ENCODE data around the gene SUN2. TPM values are rescaled to one million over a fixed set of nuclear protein-coding genes. Genes with fewer than 3 reads are reported as not detected.

The SUN2 gene
- total and polyA plus RNA-seq, 2 donors (not counting 3 experiments of a cell fraction or from before 2014, with no cell fraction given): 76.7 to 133 TPM

DNA sequence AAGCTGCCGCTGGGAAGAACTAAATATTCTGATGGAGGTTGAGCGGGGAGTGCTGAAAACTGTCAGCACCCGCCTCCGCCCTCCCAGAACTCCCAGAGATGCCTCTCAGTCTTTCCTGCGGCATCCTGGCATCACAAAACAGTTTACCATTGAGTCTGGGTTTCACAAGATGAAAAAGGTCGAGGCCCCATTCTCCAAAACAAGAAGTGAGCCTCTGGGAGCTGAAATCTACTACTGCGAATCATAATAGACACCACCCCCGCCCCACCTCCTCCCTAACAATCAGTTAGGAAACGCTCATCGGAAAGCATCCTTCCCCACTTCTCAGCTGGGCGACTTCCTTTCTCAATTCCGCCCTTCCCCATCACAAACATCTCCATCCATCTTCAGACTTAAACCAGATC lies 1.0 kb downstream of the SUN2 start:
- no TSS peak for BruUV-seq (replicated peaks)
- H3K27ac ChIP-seq (ENCODE audit: insufficient read depth, low read depth, low read length): peak overlapping the region; percentile 63
- H3K79me2 ChIP-seq (ENCODE audit: control insufficient read depth, insufficient read depth, low read length): peaks cover 14% of the 10 kb centered on the region
- peak overlapping the region; percentile 55 to 74 (median 58) for H3K4me3 ChIP-seq (replicated peaks in 1 of 3; ENCODE audit: insufficient read depth in 1 of 3, low read depth in 1 of 3, low read length in 3 of 3)
- H3K9me3 ChIP-seq (replicated peaks; ENCODE audit: control insufficient read depth, insufficient read depth, low read length): no peaks in the 10 kb centered on the region
- peak overlapping the region; percentile 62 for H3K9ac ChIP-seq (replicated peaks; ENCODE audit: extremely low read depth, insufficient read depth, low read length)
- CTCF ChIA-PET: interaction anchor here (1.6 to 3.1 kb wide), 3 partner anchors 11 to 30 kb away, joined by 6 to 26 read pairs (median 7); no protein-coding TSS in a partner anchor
- TF ChIP-seq EZH2 (IDR thresholded peaks at IDR 0.05; ENCODE audit: borderline replicate concordance, low read depth, low read length, severe bottlenecking) (no peak), POLR2AphosphoS5 (IDR thresholded peaks at IDR 0.05; ENCODE audit: insufficient read depth, low read depth, low read length) (no peak), GATA2 (IDR thresholded peaks at IDR 0.05; ENCODE audit: insufficient read depth, insufficient read length, low read depth, low read length) (no peak), POLR2A (IDR thresholded peaks at IDR 0.05; ENCODE audit: low read depth, low read length) (no peak), FOS (IDR thresholded peaks at IDR 0.05; ENCODE audit: borderline replicate concordance, insufficient read depth, low read length) (no peak), JUN (IDR thresholded peaks at IDR 0.05; ENCODE audit: borderline replicate concordance, insufficient read depth, insufficient read length, low read depth) (no peak), MYC (IDR thresholded peaks at IDR 0.05; ENCODE audit: low read depth, low read length) (no peak)
- TF ChIP-seq, protein P1, sequence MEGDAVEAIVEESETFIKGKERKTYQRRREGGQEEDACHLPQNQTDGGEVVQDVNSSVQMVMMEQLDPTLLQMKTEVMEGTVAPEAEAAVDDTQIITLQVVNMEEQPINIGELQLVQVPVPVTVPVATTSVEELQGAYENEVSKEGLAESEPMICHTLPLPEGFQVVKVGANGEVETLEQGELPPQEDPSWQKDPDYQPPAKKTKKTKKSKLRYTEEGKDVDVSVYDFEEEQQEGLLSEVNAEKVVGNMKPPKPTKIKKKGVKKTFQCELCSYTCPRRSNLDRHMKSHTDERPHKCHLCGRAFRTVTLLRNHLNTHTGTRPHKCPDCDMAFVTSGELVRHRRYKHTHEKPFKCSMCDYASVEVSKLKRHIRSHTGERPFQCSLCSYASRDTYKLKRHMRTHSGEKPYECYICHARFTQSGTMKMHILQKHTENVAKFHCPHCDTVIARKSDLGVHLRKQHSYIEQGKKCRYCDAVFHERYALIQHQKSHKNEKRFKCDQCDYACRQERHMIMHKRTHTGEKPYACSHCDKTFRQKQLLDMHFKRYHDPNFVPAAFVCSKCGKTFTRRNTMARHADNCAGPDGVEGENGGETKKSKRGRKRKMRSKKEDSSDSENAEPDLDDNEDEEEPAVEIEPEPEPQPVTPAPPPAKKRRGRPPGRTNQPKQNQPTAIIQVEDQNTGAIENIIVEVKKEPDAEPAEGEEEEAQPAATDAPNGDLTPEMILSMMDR (IDR thresholded peaks at IDR 0.05; ENCODE audit: extremely low read depth in 1 of 2, insufficient read depth in 1 of 2, low read depth in 1 of 2, low read length in 2 of 2): no peak
- TF ChIP-seq, protein P2, sequence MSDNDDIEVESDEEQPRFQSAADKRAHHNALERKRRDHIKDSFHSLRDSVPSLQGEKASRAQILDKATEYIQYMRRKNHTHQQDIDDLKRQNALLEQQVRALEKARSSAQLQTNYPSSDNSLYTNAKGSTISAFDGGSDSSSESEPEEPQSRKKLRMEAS (IDR thresholded peaks at IDR 0.05; ENCODE audit: insufficient read depth, insufficient read length): no peak
- peak overlapping the region; percentile 25 for H2AFZ ChIP-seq (ENCODE audit: low read depth, low read length)
- H3K4me2 ChIP-seq (ENCODE audit: insufficient read depth, low read length): peak overlapping the region; percentile 94
- DNase-seq (ENCODE audit: low read depth, low spot score) (no peak), FAIRE-seq (peak; percentile 58)
- no peaks in the 10 kb centered on the region for H3K9me1 ChIP-seq (replicated peaks; ENCODE audit: control insufficient read depth, extremely low read depth, insufficient read depth, low read length)
- intact Hi-C loops (cut with micrococcal nuclease) (loop anchor here (1.0 kb wide), 1 partner anchor 34 kb away; no protein-coding TSS in a partner anchor), dilution Hi-C loops (cut with MboI; ENCODE audit: extremely low pct_ligation_motif_present, low sequenced_read_pairs) (no loop called here)
- H3K4me1 ChIP-seq (ENCODE audit: control insufficient read depth, extremely low read depth, insufficient read depth, low read length): peaks cover 22% of the 10 kb centered on the region
- H4K20me1 ChIP-seq (replicated peaks; ENCODE audit: control insufficient read depth, extremely low read depth, insufficient read depth, low read length): no peaks in the 10 kb centered on the region
- H3K36me3 ChIP-seq (ENCODE audit: control insufficient read depth in 2 of 2, extremely low read depth in 1 of 2, insufficient read depth in 2 of 2, low read length in 2 of 2): peaks cover 3 to 24% of the 10 kb centered on the region in 2 experiments
- no peaks in the 10 kb centered on the region for H3K27me3 ChIP-seq (ENCODE audit: control insufficient read depth in 2 of 2, insufficient read depth in 2 of 2, low read length in 2 of 2)
- POLR2A ChIA-PET: no interaction called here
